PFSK-1 (cell line): ENCODE measurements around the gene KCTD16.

Source experiments
- FOXP2 ChIP-seq: optimal IDR thresholded peaks from 2 replicates; pipeline ENCODE3; 2011; ENCODE audit warnings: borderline replicate concordance, control low read depth, inconsistent platforms; ENCODE audit not compliant: insufficient read depth; ENCODE audit errors: extremely low read length, extremely low read depth
- POLR2AphosphoS5 ChIP-seq: IDR thresholded peaks from 2 replicates; pipeline ENCODE4 v1.6.1; 2012; ENCODE audit warnings: low read depth, mild to moderate bottlenecking, control low read depth, low read length, moderate library complexity
- SIN3A ChIP-seq: IDR thresholded peaks from 2 replicates; pipeline ENCODE4 v1.6.1; 2012; ENCODE audit warnings: mild to moderate bottlenecking, low read length, moderate library complexity, borderline replicate concordance; ENCODE audit not compliant: insufficient read depth
- TAF1 ChIP-seq: IDR thresholded peaks from 2 replicates; pipeline ENCODE4 v1.6.1; 2012; ENCODE audit warnings: low read length, control low read depth, borderline replicate concordance; ENCODE audit not compliant: insufficient read depth
- TF ChIP-seq, protein P1 (sequence below), 2 experiments: IDR thresholded peaks; 2 replicates each; pipeline versions ENCODE4 v1.6.1 to v1.8.0; 2011 to 2012; ENCODE audit warnings: low read depth in 2 of 2, low read length in 2 of 2, control low read depth in 1 of 2, inconsistent platforms in 1 of 2, mild to moderate bottlenecking in 1 of 2, moderate library complexity in 1 of 2; ENCODE audit not compliant: insufficient read depth in 1 of 2

The KCTD16 gene

DNA sequence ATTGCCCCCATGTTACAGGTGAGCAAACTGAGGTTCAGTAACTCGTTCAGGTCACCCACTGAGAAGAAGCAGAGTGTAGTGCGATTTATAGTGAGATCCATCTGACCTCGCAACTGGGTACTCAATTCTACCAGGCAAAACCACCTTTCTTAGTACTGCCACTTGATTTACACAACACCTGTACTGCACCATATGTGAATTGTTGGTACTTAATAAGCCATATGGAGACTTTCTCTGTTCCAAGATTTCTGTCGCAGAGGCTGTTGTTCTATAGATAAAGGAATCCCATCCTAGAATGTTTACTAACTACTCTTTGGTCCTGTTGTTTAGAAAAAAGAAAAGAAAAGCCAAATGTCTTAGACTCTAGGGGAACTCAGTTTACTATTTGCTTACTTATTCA, 287.5 kb downstream of the KCTD16 start:
- TF ChIP-seq, protein P1, sequence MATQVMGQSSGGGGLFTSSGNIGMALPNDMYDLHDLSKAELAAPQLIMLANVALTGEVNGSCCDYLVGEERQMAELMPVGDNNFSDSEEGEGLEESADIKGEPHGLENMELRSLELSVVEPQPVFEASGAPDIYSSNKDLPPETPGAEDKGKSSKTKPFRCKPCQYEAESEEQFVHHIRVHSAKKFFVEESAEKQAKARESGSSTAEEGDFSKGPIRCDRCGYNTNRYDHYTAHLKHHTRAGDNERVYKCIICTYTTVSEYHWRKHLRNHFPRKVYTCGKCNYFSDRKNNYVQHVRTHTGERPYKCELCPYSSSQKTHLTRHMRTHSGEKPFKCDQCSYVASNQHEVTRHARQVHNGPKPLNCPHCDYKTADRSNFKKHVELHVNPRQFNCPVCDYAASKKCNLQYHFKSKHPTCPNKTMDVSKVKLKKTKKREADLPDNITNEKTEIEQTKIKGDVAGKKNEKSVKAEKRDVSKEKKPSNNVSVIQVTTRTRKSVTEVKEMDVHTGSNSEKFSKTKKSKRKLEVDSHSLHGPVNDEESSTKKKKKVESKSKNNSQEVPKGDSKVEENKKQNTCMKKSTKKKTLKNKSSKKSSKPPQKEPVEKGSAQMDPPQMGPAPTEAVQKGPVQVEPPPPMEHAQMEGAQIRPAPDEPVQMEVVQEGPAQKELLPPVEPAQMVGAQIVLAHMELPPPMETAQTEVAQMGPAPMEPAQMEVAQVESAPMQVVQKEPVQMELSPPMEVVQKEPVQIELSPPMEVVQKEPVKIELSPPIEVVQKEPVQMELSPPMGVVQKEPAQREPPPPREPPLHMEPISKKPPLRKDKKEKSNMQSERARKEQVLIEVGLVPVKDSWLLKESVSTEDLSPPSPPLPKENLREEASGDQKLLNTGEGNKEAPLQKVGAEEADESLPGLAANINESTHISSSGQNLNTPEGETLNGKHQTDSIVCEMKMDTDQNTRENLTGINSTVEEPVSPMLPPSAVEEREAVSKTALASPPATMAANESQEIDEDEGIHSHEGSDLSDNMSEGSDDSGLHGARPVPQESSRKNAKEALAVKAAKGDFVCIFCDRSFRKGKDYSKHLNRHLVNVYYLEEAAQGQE (IDR thresholded peaks at IDR 0.05; ENCODE audit: insufficient read depth in 1 of 2, low read depth in 2 of 2, low read length in 2 of 2) = no peak
- TF ChIP-seq FOXP2 (no peak), SIN3A (no peak), TAF1 (no peak), POLR2AphosphoS5 (no peak)

DNA sequence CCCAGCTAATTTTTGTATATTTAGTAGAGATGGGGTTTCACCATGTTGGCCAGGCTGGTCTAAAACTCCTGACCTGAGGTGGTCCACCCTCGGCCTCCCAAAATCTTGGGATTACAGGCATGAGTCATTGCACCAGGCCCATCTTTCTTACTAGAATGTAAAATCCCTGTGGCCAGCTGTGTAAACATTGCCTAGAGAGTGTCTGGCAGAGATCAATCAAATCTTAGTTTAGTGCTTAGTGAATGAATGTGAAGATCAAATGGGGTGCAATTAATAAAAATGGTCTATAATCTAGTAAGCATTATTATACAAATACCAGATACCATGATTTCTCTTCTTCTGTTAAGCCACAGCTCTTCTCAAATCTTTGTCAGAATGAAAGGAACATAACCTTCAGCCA, 289.9 kb downstream of the KCTD16 start:
- no peak for TF ChIP-seq FOXP2
- TF ChIP-seq POLR2AphosphoS5 = no peak
- no peak for TF ChIP-seq SIN3A
- TF ChIP-seq TAF1 = no peak
- TF ChIP-seq, protein P1 (IDR thresholded peaks at IDR 0.05; ENCODE audit: insufficient read depth in 1 of 2, low read depth in 2 of 2, low read length in 2 of 2) = no peak

- TF ChIP-seq, protein P1 (IDR thresholded peaks at IDR 0.05; ENCODE audit: insufficient read depth in 1 of 2, low read depth in 2 of 2, low read length in 2 of 2) = no peak
- TF ChIP-seq POLR2AphosphoS5 = no peak
- TF ChIP-seq SIN3A = no peak
- no peak for TF ChIP-seq FOXP2
- no peak for TF ChIP-seq TAF1
Observed at GRCh38 chr5:144462577-144462976, 291.9 kb downstream of the KCTD16 start.

DNA sequence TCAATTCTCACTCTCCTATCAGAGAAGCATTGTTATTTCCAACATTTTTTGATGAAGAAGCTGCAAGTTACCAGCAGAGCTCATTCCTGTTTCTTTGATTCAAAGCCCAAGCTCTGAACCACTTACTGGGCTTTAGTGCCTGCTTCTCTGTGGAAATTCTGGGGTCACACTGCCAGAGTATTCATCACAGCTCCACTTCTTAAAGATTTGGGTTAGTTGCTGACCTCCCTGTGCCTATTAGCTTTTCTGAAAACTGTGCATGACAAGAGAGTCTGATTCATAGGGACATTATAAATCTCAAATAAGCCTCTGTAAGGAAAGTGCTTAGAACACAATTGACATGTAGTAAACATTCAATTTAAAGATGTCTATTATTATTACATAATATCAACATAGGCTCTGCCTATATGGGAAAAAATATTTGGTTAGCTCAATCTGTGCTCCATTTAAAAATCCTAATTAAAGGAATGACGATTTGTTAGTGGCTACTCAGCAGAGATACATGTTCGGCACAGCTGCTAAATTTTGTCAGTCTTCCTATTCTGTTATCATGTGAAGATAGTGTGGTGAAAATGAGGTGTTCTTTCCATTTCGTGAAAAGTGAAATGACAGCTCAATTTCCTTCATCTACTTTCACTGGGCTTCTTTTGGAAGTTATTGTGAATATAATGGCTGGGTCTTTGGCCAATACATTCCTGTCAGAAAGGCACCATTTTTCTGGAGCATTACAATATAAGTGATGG, 293.0 kb downstream of the KCTD16 start:
- TF ChIP-seq, protein P1 (IDR thresholded peaks at IDR 0.05; ENCODE audit: insufficient read depth in 1 of 2, low read depth in 2 of 2, low read length in 2 of 2) = no peak
- TF ChIP-seq POLR2AphosphoS5 (no peak), TAF1 (no peak), FOXP2 (no peak), SIN3A (no peak)
